Hindlimb muscle (tissue), 1 donor: ENCODE measurements around the gene BACH2. TPM values are rescaled to one million over a fixed set of nuclear protein-coding genes. Genes with fewer than 3 reads are reported as not detected.
"Not testable (repeated sequence)": the region's sequence is repeated elsewhere in the genome, so short reads cannot be mapped to it uniquely, and the experiment has no call there.

Source experiments
- DNase-seq: peaks from one replicate; pipeline ENCODE4 v3.0.0-alpha.2; 2013
- polyA plus RNA-seq: library from polyadenylated mRNA; unstranded; fragments of 120-200 nt; gene quantifications from one replicate; pipeline ENCODE4 v1.2.1, GENCODE V29; 2013; ENCODE audit not compliant: insufficient read length

Gene BACH2
- polyA plus RNA-seq, 1 donor: 6.0 TPM

GRCh38 chr6:89986650-89987074 is 310.0 kb downstream of the BACH2 start:
- no peak for DNase-seq

GRCh38 chr6:89985751-89986493 is 310.7 kb downstream of the BACH2 start:
- DNase-seq: no peak

GRCh38 chr6:89984926-89985750 is 311.5 kb downstream of the BACH2 start:
- peak; percentile 74 for DNase-seq

- no peak for DNase-seq
Measured at GRCh38 chr6:89980353-89980752, 316.3 kb downstream of the BACH2 start.

DNA sequence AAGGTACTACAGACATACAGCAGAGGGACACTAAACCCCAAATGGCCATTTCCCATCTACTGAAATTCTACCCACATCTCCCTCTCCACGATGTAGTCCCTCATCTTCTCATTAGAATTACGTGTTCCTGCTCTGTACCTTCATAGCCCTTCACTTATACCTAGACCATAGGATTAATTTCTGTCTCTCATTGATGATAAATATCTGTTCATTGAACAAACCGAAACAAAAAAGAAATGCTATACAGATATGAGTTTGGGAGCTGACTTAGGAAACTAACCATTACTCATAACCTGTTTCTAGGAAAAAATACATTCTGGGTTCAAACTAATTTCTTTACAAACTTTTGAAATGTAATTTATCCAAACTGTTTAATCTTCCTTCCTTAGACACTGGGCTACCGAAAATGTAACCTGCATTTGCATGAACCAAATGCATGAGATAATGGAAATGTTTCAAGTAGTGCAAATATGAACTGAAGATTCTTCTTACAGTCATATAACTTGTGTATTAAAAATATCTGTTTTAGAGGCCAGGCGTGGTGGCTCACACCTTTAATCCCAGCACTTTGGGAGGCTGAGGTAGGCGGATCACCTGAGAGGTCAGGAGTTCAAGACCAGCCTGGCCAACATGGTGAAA is 317.0 kb downstream of the BACH2 start:
- DNase-seq: no peak

DNA sequence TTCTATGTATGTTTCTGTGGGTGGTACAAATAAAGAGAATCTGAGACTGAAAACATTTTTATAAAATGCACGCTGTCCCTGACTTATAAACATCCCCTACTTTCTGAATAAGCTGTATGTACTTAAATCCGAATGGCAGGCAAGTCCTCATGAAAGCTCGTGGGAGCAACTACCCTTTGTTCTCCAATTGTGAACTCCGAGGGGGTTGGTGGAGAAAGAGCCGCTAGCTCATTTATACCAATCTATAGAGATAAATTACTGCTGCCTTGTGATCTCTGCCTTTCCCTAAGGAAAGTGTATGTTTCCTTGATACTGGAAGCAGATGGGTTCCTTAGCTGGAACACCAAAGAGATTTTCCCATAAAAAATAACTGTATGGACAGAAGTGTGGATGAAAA is 317.9 kb downstream of the BACH2 start:
- DNase-seq: no peak

DNA sequence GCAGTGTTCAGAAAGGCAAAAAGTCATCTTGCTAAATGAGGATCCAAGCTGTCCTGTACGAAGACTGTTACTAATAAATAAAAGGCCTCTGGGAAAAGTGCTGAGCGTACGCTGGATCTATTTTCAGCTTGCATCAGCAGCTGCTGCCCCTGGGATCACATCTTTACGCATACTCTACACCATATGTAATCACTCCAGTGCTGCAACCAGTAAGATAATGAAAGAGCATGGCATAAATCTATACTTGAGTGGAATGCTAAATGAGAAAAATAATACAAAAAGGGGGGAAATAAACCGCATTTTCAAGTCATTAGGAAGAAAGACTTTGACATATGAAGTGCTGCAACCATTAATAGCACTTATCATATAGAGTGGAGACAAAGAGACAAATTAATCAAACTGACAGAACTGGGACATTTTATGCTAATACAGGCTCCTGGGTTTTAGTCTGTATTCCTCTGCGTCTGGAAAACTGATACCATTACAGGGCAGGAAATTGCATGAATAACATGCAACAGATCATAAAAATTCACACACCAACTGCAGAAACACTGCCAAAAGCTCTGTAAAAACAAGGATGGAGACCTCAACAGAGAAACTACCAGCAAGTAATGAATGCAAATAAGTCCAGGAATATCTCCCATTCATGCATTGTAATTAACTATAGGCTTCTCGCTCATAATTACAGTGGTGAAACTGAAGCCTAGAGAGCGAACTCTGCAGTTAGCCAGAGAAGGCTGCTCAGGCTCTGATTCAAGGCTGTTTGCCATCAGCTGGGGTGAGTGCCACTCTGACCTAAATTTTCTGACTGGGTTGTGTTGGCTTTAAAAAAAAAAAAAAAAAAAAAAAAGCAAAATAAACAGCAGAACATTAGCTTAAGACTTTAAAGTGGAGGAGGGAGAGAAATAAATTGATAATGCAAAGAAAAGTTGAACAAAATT is 318.6 kb downstream of the BACH2 start:
- peak; percentile 69 for DNase-seq

DNA sequence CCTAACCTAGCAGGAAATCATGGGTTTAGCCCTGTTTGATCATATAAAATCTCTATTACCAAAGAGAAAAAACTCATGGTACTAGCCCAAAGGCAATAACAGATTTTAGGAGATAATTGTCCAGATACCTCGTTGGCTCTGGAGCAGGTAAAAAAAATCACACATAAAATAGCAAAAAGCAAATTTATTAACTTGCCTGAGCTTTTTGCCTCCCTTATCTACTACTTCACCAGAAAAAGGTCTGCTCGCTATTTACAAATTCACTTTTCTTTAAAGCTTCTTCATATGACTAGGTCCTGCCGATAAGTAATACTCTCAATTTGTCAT is 320.0 kb downstream of the BACH2 start:
- no peak for DNase-seq

DNA sequence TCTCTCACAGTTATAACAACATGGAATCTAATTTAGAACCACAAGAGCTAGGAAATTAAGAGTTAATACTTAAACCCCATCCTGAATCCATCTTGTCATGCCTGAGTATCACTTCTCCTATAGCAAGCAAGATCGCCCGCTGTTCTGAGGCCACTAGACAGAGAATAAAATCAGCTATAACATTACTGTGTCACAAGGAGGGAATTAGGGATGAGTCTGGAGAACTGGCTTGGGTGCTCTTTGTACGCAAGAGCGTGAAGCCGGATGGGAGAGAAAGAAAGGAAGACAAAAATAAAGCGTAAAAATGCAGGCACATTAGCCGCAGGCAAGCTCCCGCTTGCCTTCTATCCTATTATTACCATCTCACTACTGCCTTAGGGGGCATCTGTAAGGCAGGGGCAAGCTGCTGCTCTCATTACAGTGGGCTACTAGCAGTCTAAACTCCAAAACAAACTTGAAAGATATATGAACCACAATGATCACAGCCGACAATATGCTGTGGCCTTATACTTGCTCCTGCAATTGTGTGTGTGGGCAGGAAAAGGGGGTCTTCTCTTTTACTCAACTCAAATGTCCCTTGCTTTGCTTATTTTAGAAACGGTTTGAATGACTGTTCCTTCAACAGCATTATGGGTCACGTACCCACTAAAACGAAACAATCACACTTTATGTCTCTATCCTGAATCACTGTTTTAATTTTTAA is 320.5 kb downstream of the BACH2 start:
- no peak for DNase-seq

GRCh38 chr6:89975366-89975765 is 321.3 kb downstream of the BACH2 start:
- no peak for DNase-seq

GRCh38 chr6:89974834-89975233 is 321.8 kb downstream of the BACH2 start:
- peak; percentile 59 for DNase-seq

DNA sequence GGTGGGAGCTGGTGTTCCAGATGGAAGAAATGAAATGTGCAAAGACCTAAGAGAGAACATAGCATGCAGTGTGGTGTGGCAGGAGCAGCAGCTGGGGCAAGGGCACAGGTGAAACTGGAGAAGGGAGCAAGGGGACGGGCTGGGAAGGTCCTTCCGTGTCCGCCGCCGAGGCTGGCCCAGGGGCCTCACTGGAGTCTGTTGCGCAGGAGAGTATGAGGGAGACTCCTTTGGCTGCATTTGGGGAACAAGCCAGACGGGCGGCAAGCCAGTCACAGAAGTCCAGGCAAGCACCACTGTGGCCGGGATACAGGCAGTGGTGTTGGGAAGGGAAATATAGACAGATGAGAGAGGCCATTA is 324.6 kb downstream of the BACH2 start:
- no peak for DNase-seq

DNA sequence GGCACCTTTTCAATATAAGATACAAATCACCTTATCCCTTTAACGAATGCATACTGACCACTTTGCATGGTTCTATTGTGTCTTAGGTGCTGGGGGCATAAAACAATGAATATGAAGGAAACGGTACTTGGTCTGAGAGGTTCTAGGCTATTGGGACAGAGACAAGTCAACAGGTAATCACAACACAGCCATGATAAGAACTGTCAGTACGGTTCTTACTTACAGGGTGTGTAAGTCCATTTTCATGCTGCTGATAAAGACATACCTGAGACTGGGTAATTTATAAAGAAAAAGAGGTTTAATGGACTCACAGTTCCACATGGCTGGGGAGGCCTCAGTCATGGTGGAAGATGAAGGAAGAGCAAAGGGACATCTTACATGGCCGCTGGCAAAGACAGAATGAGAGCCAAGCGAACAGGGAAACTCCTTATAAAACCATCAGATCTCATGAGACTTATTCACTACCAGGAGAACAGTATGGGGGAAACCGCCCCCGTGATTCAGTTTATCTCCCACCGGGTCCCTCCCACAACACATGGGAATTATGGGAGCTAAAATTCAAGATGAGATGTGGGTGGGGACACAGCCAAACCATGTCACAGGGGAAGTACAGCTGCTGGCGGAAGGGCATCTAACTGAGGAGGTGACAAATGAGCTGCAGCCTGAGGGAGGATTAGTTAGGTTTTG is 325.2 kb downstream of the BACH2 start:
- DNase-seq: not testable (repeated sequence)

DNA sequence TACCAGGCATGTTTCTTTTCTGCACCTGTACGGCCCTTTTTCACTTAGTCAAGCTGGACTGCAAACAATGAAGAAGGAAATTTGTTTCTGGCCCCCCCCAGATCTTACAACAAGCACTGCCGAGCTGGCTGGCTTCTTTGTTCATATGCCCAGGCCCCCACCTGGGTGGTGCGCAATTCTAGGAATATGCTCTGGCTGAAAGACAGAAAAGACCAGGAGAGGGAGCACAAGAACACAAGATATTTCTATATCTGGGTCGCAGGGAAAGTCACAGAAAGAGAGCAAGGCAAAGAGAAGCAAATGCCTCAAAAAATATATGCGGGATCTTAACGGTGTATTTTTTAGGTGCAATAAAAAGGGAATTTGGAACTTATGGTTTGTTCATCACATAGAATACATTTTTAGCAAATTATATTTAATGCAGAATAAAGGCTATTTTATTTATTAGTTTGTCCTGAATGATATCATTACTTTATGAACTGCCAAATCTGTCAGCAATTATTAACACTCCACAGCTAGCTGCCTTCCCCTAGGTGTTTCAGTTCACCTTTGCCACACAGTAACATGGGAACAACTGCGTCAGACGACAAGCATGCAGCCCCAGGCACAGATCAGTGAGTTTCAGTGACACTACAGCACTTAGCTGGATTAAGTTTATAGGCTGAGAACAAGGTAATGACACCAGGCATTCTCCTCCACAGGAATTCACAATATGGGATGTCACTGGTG is 325.9 kb downstream of the BACH2 start:
- peak; percentile 62 for DNase-seq

DNA sequence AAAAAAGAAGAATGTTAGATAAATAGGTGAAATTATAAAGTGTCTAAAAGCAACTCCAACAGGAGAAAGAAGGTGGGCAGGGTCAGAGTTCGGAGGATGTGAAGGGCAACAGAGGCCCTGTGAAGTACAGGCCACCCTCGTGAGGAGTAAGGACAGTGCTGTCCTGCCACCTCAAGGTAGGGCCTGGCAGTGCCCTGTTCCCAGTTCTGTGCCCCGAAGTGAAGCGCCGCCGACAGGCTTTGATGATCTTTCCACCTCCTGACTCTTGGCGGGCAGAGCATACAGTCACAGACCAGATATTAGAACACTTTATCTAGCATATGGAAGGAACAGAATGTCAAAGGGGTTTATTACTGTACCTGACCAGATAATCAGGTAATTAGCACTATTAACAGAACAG is 326.6 kb downstream of the BACH2 start:
- DNase-seq: no peak

GRCh38 chr6:89966913-89967312 is 329.7 kb downstream of the BACH2 start:
- no peak for DNase-seq

- DNase-seq: no peak
Measured at GRCh38 chr6:89966228-89966544, 330.5 kb downstream of the BACH2 start.

- DNase-seq: no peak
Measured at GRCh38 chr6:89965441-89966227, 331.0 kb downstream of the BACH2 start.

DNA sequence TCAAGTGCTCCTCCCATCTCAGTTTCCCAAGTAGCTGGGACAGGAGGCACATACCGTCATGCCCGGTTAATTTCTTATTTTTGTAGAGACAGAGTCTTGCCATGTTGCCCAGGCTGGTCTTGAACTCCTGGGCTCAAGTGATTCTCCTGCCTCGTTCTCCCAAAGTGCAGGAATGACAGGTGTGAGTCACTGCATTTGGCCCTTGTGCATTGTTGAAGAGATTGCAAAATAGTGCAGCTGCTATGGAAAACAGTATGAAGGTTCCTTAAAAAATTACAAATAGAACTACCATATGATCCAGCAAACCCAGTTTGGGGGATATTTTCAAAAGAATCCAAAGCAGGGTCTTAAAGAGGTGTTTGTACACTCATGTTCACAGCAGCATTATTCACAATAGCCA is 333.3 kb downstream of the BACH2 start:
- DNase-seq: no peak

GRCh38 chr6:89961481-89961880 is 335.2 kb downstream of the BACH2 start:
- no peak for DNase-seq
